IPS DF 6.9 (cell line): ENCODE results near the gene ZC3H12A.

Experiments
- DNase-seq: peaks from one replicate; pipeline ENCODE4 v3.0.0-alpha.2; 2013; ENCODE audit warnings: low read depth, low spot score
- H3K27ac ChIP-seq: one replicate; pipeline ENCODE4 v1.5.1; 2013; ENCODE audit warnings: low read length, control low read depth
- H3K27me3 ChIP-seq: 2 replicates; pipeline ENCODE4 v1.6.1; 2013; ENCODE audit warnings: mild to moderate bottlenecking, low read length; ENCODE audit not compliant: control insufficient read depth, insufficient read depth
- H3K36me3 ChIP-seq: 2 replicates; pipeline ENCODE4 v1.6.1; 2013; ENCODE audit warnings: low read length; ENCODE audit not compliant: control insufficient read depth, insufficient read depth
- H3K4me1 ChIP-seq: 2 replicates; pipeline ENCODE4 v1.6.1; 2013; ENCODE audit warnings: low read length; ENCODE audit not compliant: control insufficient read depth, insufficient read depth
- H3K4me3 ChIP-seq: 2 replicates; pipeline ENCODE4 v1.5.1; 2013; ENCODE audit warnings: mild to moderate bottlenecking, low read length
- H3K9me3 ChIP-seq: 2 replicates; pipeline ENCODE4 v1.6.1; 2013; ENCODE audit warnings: low read length, inconsistent platforms; ENCODE audit not compliant: control insufficient read depth, insufficient read depth
- WGBS: extraction: QIAGEN DNeasy Blood & Tissue Kit; methylation state at CpG from one replicate; pipeline ENCODE4 v1.1.7; 2013; ENCODE audit warnings: mixed read lengths, missing lambda C conversion rate; ENCODE audit not compliant: insufficient read length, insufficient coverage; 5-methylcytosine and 5-hydroxymethylcytosine counted together

Gene ZC3H12A

DNA sequence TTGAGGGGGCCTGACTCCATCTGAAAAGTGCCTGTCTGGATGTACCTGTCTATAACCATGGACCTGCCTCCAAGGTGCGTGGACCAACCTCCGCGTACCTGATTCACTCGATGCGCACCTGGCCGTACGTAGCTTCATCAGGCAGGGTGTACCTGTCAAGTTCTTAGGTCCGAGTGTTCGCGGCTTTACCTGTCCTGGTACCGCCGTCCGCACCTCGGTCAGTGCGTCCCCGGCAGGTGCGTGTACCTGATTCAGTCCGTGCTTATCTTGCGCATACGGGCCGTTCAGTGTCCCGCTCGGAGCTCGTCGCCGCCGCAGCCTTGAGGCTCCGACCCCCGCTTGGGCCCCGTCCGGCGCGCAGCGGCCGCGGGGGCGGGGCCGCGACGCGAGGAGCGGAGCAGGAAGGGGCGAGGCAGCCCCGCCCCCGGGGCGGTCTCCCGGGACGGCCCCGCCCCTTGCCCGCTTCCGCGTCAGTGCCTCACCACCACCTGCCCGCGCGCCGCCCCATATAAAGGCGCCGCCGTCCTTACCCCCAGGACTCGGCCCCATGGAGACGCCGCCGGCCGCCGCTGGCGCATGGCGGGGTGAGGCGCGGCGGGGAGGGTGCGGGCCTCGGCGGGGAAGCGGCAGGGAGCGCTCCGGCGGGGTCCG lies at the start of gene ZC3H12A:
ZC3H12A (plus strand) TSS at position 535 of the 651 bp plus-strand sequence. CDS start 917 bp downstream, outside the sequence.
- Histone ChIP-seq H3K36me3 (no peaks in the 10 kb centered on the region; the same call in 1 of the 2 replicates), H3K27me3 (no peaks in the 10 kb centered on the region; the same call in 1 of the 2 replicates), H3K4me1 (peaks cover 17% of the 10 kb centered on the region), H3K27ac (no peak within 1 kb of the TSS), H3K4me3 (peak within 1 kb of the TSS; percentile 61), H3K9me3 (no peaks in the 10 kb centered on the region)
- DNase-seq = no peak
- WGBS = no CpG with 5 or more reads among the region's 78 CpGs

DNA sequence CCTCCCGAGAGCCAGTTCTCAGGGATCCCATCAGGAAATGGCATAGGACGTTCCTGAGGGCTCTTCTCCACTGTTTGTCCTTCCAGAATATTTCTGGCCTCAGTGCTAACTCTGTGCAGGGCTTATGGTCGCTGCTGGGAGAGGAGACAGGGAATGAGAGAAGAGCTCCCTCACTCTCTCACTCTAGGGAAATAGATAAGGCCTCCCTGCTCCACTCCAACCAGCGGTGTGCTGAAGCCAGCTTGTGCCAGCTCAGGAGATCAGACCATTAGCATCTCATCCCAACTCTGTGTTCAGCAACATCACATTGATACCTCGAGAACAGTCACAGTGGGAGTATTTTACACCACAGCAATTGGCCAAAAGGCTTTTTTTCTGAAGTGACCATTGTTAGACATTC lies 49.2 kb upstream of the ZC3H12A start:
- Histone ChIP-seq H3K4me1 (no peaks in the 10 kb centered on the region), H3K9me3 (no peaks in the 10 kb centered on the region), H3K27ac (no peak overlapping the region), H3K27me3 (no peaks in the 10 kb centered on the region), H3K36me3 (no peaks in the 10 kb centered on the region), H3K4me3 (no peak overlapping the region)
- DNase-seq = no peak
- no CpG with 5 or more reads among the region's 5 CpGs for WGBS

DNA sequence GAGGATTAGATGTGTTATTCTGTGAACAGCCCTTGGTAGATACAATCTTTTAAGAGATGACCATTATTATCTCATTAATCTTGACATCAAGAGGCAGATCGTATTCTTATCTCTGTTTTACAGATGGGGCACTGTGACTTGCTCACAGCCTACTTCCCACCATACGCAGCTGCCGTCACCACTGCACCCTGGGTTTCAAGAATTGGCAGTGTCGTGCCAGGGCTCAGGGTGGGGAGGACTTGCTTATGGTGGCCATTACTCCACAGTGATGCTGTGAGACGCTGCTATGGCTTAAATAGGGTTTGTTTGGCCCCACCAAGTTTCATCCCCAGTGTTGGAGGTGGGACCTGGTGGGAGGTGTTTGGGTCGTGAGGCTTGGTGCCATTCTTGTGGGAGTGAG lies 45.4 kb upstream of the ZC3H12A start:
- WGBS = no CpG with 5 or more reads among the region's 6 CpGs
- Histone ChIP-seq H3K4me3 (no peak overlapping the region), H3K4me1 (no peaks in the 10 kb centered on the region), H3K9me3 (no peaks in the 10 kb centered on the region), H3K27ac (no peak overlapping the region), H3K27me3 (no peaks in the 10 kb centered on the region), H3K36me3 (no peaks in the 10 kb centered on the region)
- DNase-seq = no peak

DNA sequence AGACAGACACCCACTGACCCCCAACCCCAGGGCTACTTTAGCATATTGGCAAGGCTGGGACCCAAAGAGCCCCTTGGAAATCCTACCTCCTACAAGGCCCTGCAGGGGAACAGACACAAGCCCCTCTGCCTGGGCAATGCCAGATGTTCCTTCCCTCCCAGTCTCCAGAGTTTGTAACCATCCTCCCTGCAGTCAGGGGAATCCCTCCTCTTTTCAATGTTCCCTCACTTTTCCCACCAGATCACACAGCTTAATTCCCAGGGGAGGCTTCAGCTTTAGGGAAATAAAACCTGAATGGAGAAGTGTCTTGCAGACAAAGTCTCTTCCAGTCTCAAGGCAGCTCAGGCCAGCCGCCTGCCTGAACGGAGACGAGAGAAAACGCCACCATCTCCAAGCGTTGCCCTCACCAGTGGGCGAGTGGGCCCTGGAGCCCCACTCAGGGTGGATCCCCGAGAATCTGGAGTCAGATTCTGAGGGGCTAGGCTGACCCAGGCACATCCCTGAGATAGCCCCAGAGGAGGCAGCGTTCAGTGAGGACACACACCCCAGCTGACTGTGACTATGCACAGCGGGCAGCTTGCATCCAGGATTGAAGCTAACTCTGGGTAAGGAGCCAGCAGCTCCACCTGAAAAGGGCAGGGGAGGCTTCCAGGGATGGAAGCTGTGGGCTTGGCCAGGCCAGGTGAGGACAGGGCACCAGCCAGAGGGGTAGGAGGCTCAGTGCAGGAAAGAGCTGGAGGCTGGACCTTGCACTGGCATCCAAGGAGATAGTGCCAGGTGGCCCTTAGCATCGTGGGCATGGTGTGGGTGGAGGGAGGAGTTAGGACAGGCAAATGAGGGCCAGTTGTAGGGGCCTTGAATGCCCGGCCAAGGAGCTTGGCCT lies 44.0 kb upstream of the ZC3H12A start:
- no peak for DNase-seq
- WGBS = no CpG with 5 or more reads among the region's 11 CpGs
- Histone ChIP-seq H3K4me3 (no peak overlapping the region), H3K4me1 (no peaks in the 10 kb centered on the region), H3K27me3 (no peaks in the 10 kb centered on the region), H3K27ac (no peak overlapping the region), H3K36me3 (no peaks in the 10 kb centered on the region), H3K9me3 (no peaks in the 10 kb centered on the region)

DNA sequence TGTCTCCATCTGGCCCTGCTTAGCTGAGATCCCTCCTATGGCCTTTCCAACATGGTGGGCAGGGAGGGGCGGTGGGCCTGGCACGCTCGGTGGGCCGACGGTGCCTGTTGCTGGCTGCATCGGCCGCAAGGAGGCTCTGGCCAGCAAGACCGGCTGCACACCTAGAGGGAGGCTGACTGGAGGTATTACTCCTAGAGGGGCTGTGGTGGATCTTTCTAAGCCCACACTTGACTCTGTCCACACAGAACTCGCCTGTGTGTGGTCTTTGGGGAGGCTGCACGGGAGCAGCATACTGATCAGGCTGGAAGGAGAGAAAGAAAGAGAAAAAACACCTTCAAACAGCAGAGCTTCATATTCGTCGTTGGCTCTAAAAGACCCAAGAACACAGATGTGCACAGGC lies 41.7 kb upstream of the ZC3H12A start:
- DNase-seq = no peak
- Histone ChIP-seq H3K36me3 (no peaks in the 10 kb centered on the region), H3K4me3 (no peak overlapping the region), H3K4me1 (no peaks in the 10 kb centered on the region), H3K27me3 (no peaks in the 10 kb centered on the region), H3K9me3 (no peaks in the 10 kb centered on the region), H3K27ac (no peak overlapping the region)
- no CpG with 5 or more reads among the region's 12 CpGs for WGBS

DNA sequence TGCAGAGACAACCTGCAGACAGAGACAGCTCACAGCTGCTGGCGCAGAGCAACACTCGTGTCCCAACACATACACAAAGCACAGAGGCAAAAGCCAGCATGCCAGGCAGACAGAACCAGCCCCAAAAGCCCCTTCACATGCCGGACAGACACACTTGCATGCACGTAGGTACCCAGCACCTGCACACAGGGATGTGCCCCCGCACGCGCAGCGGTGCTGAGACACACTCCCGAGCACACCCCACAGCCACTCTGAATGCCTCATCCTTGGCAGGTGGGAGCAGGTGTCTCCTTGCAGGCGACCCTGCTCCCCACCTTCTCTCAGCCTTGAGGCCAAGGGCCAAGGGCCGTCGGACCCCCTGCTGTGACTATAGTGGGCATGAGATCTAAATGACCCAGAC lies 41.2 kb upstream of the ZC3H12A start:
- no peak overlapping the region for H3K27ac ChIP-seq
- no peak for DNase-seq
- no peaks in the 10 kb centered on the region for H3K9me3 ChIP-seq
- H3K4me3 ChIP-seq = no peak overlapping the region
- H3K27me3 ChIP-seq = no peaks in the 10 kb centered on the region
- WGBS = no CpG with 5 or more reads among the region's 12 CpGs
- no peaks in the 10 kb centered on the region for H3K4me1 ChIP-seq
- H3K36me3 ChIP-seq = no peaks in the 10 kb centered on the region

DNA sequence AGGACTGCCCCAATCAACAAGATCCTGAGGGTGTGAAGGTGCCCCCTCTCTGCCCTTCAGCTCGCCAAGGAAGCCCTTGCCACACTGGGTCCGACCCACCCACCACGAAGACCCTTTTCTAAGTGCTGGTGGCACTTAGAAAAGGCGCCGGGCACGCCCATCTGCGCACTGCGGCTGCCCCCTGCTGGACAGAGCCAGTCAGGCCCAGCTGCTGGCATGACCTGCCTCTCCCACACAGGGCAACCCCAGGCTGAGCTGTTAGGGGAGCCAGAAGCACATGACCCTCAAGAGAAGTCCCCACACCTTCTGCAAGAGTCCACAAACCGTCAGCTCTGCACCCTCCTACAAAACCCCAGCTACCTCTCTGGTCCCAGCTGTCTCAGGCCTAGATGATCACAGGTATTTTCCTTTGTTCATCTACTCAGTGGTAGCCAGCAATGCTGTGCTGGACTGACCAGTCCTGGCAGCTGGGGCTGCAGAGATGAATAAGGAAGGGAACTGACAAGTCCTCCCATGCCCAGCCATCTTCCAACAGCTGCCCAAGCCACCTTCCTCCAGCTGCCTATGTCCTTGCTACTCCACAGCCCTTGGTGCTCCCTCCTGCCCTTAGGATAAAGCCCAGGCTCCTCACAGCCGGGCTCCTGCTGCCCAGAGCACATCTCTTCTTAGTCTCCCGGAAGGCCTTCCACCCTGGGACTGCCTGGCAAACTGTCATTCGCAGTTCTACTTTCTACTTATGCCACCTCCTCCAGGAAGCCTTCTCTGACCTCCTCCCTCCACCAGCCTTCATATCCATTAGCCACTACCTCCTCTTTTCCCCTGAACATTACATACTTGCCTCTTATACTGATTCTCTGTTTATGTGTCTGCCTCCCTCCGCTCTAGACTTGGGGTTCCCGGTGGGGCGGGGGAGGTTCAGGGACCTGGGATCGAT lies 39.8 kb upstream of the ZC3H12A start:
- no peaks in the 10 kb centered on the region for H3K36me3 ChIP-seq
- no peaks in the 10 kb centered on the region for H3K9me3 ChIP-seq
- H3K27me3 ChIP-seq = no peaks in the 10 kb centered on the region
- H3K4me1 ChIP-seq = no peaks in the 10 kb centered on the region
- no peak overlapping the region for H3K27ac ChIP-seq
- DNase-seq = peak; percentile 41
- WGBS = no CpG with 5 or more reads among the region's 16 CpGs
- no peak overlapping the region for H3K4me3 ChIP-seq

DNA sequence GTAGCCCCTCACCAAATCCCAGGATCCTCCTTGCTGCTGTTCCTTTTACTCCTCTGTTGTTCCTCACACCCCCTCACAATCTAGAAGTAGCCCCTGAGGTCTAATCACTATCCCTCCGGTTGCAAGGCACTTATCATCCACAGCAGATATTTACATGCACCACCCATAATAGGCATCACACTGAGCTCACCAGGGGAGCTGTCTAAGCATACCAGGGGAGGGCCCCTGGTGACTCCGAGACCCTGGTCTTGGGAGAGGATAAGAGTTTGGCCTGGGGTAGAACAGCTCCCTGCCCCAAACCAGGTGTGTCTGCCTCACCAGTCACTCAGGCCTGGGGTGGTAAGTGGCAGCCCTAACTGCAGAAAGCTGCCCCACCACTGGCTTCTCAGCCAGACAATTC lies 37.3 kb upstream of the ZC3H12A start:
- no peaks in the 10 kb centered on the region for H3K9me3 ChIP-seq
- WGBS = no CpG with 5 or more reads among the region's 2 CpGs
- DNase-seq = no peak
- no peaks in the 10 kb centered on the region for H3K4me1 ChIP-seq
- no peak overlapping the region for H3K4me3 ChIP-seq
- H3K36me3 ChIP-seq = no peaks in the 10 kb centered on the region
- H3K27ac ChIP-seq = no peak overlapping the region
- no peaks in the 10 kb centered on the region for H3K27me3 ChIP-seq

DNA sequence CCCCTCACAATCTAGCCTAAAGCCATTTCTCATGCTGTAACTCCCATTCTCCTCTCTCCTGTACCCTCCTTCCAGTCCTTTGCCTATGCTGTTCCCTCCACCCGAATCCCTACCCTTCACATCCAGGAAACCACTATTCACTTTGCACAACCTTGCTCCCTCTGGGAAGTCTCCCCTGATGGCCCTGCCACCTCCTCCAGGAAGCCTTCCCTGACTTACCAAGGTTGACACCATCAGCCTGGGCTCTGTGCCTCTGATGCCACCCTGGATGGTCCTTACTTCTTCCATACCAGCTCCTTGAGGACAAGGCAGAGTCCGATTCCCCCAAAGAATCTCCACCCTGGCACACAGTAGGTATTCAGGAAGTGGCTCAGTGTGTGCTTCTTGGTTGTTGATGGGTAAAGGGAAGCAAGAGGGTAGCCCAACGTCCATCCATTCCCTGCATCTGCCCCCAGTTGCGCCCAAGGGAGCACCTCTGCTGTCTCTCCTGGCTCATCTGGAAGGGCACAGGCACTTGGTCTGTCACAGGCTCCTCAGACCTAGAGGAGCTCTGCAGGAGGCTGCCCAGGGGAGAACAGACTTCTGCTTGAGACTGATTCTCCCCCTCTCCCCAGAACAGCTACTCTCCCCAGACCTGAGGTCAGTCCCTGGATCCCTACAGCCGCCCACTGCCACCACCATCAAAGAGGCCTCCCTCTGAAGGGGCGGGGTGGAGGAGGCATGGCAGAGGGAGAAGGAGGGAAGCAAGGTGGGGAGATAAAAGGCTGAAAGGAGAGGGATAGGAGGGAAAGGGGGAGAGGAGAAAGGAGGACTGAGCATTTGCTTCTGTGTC lies 36.1 kb upstream of the ZC3H12A start:
- Histone ChIP-seq H3K4me3 (no peak overlapping the region), H3K27me3 (no peaks in the 10 kb centered on the region), H3K27ac (no peak overlapping the region), H3K36me3 (no peaks in the 10 kb centered on the region), H3K4me1 (no peaks in the 10 kb centered on the region), H3K9me3 (no peaks in the 10 kb centered on the region)
- WGBS = no CpG with 5 or more reads among the region's 6 CpGs
- DNase-seq = no peak
